Sigmoid colon (tissue), 7 donors: Measurements from ENCODE around the gene ERFE. TPM values are rescaled to one million over a fixed set of nuclear protein-coding genes. Genes with fewer than 3 reads are reported as not detected.
A peak's percentile ranks its signal among the peaks of the same experiment; 100 is the strongest.

Source experiments
- DNase-seq: peaks from one replicate; pipeline ENCODE4 v3.0.0-alpha.2; 2019
- H3K27ac ChIP-seq, 4 donors: fragments of 200-600 bp; sonication (generic); one replicate each; pipeline ENCODE4 v1.5.1; 2016 to 2019; ENCODE audit warnings: mild to moderate bottlenecking in 1 of 4
- H3K27me3 ChIP-seq, 3 donors: fragments of 200-600 bp; sonication (generic); one replicate each; pipeline ENCODE4 v1.5.1; 2019; ENCODE audit warnings: mild to moderate bottlenecking in 1 of 3
- H3K36me3 ChIP-seq, 4 donors: fragments of 200-600 bp; sonication (generic); one replicate each; pipeline ENCODE4 v1.5.1; 2016 to 2019
- H3K4me1 ChIP-seq, 4 donors: fragments of 200-600 bp; sonication (generic); one replicate each; pipeline ENCODE4 v1.5.1; 2017 to 2019
- H3K4me3 ChIP-seq, 4 donors: fragments of 200-600 bp; sonication (generic); one replicate each; pipeline ENCODE4 v1.5.1; 2017 to 2019; ENCODE audit warnings: mild to moderate bottlenecking in 2 of 4, moderate library complexity in 1 of 4
- H3K9me3 ChIP-seq, 4 donors: fragments of 200-600 bp in 3 of 4; sonication (generic) in 3 of 4; one replicate each; pipeline versions ENCODE4 v1.5.1 to v1.6.1; 2013 to 2019
- EP300 ChIP-seq, 4 donors: sonication (generic); formaldehyde crosslinking; IDR thresholded peaks; one replicate each; pipeline ENCODE4 v1.6.1; 2017; ENCODE audit warnings: antibody characterized with exemption in 4 of 4
- POLR2A ChIP-seq, 2 donors: fragments of 450-650 bp; IDR thresholded peaks; one replicate each; pipeline ENCODE4 v1.6.1; 2016; ENCODE audit warnings: antibody characterized with exemption in 2 of 2, mild to moderate bottlenecking in 2 of 2, moderate library complexity in 2 of 2
- POLR2AphosphoS5 ChIP-seq, 4 donors: sonication (generic); formaldehyde crosslinking; IDR thresholded peaks; one replicate each; pipeline ENCODE4 v1.6.1; 2017; ENCODE audit warnings: antibody characterized with exemption in 4 of 4
- WGBS, 2 donors: extraction: QIAGEN DNeasy Blood & Tissue Kit; methylation state at CpG; one replicate each; pipeline ENCODE4 v1.1.7; 2013; 5-methylcytosine and 5-hydroxymethylcytosine counted together
- intact Hi-C: fragments of 100-400 bp; cut with DNase I; formaldehyde crosslinking; loops from one replicate; pipeline ENCODE4 v1.15.1; 2023
- polyA plus RNA-seq, 3 donors: library from polyadenylated mRNA; stranded (reverse); fragments of 200-250 nt; gene quantifications; one replicate each; pipeline ENCODE4 v1.2.3, GENCODE V29; 2013
- total RNA-seq, 4 donors: library from RNA; depleted of rRNA; stranded (reverse); fragments of >200 nt; gene quantifications; one replicate each; pipeline ENCODE4 v1.1.0, GENCODE V29; 2016
- TF ChIP-seq, protein P1 (sequence below), 4 experiments: fragments of 450-650 bp in 3 of 4; fragments of 200-600 bp in 1 of 4; IDR thresholded peaks; one replicate each; pipeline ENCODE4 v1.5.1; 2016 to 2019; ENCODE audit warnings: antibody characterized with exemption in 4 of 4, mild to moderate bottlenecking in 3 of 4, moderate library complexity in 2 of 4
- donor health status: healthy with polysubstance abuse.
- donor health status: Bipolar disorder and iron deficiency.
- donor health status: healthy.

The ERFE gene
- total and polyA plus RNA-seq, 7 donors, result 0.42 to 0.71 (median 0.49) TPM; not detected in 4

DNA sequence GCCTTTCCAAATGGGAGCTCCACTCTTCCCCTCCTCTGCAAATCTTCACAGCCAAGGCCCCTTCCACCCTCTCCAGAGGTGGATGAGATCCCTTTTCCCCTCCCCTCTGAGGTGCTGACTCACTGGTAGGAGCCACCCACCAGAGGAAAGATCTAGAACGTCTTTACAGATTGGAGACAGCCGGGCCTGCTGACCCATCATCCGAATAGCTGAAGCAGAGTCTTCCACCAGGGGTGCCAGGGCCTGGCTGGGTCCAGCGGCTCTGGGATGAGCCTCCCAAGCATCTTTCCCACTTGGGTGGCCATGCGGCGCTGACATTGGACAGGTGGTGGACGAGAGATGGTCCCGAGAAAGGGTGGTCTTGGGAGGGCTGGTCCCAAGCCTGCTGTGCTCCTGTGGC is 9.0 kb downstream of the ERFE start:
- H3K27ac ChIP-seq, result peak overlapping the region in 1 of 4 donors; percentile 55

DNA sequence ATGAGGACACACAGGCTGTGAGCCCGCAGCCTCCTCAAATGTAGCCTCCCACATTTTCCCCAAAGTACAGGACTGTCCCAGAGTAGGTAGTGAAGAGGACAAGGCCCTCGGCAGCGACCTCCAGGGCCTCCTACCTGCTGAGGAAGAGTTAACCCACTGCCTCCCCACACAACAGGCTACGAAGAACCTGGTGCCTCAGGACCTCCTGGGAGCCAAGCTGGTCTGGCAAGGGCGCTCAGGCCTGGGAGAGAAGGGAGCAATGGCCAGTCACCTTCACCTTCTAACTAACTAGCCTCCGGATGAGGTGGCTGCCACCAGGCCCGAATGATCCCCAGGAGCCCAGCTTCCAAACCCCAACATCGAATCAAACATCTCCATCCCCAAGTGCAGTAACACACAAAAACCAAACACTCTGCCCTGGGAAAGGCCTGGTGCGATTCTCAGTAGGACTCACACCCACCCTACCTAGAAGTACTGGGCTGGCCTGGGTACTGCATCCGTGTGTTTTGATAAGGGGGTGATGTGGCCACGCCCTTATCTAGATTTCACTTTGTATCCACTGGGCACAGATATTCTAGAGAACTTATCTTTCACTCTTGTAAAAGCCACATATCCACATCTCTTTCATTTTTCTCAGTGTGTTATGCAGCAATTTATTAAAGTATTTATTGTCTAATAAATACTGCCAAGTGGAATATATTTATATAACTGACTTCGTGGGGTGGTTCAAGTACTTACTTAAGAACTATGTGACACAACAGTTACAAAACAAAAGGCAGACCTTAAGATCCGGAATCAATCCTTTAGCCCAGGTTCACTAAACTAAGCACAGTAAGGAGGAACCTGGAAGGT is 9.7 kb downstream of the ERFE start:
- peaks cover 10 to 56% (median 20%) of the 10 kb centered on the region in 4 donors for H3K36me3 ChIP-seq
- no peak for DNase-seq
- 88 to 91% methylated on average over 13 of the region's 13 CpGs for WGBS, 2 donors

More for the DNA sequence above, 9.0 kb downstream of the ERFE start:
- no peak for TF ChIP-seq EP300 (IDR thresholded peaks at IDR 0.05)
- TF ChIP-seq, protein P1, sequence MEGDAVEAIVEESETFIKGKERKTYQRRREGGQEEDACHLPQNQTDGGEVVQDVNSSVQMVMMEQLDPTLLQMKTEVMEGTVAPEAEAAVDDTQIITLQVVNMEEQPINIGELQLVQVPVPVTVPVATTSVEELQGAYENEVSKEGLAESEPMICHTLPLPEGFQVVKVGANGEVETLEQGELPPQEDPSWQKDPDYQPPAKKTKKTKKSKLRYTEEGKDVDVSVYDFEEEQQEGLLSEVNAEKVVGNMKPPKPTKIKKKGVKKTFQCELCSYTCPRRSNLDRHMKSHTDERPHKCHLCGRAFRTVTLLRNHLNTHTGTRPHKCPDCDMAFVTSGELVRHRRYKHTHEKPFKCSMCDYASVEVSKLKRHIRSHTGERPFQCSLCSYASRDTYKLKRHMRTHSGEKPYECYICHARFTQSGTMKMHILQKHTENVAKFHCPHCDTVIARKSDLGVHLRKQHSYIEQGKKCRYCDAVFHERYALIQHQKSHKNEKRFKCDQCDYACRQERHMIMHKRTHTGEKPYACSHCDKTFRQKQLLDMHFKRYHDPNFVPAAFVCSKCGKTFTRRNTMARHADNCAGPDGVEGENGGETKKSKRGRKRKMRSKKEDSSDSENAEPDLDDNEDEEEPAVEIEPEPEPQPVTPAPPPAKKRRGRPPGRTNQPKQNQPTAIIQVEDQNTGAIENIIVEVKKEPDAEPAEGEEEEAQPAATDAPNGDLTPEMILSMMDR (IDR thresholded peaks at IDR 0.05), result no peak
- TF ChIP-seq POLR2AphosphoS5 (IDR thresholded peaks at IDR 0.05), result no peak
- TF ChIP-seq POLR2A (IDR thresholded peaks at IDR 0.05), result no peak
- H3K27me3 ChIP-seq, result peaks cover 9 to 16% (median 16%) of the 10 kb centered on the region in 3 donors
- intact Hi-C loops, result loop anchor here (5.0 kb wide), 1 partner anchor 310 kb away; the partner anchor contains the start of gene RAMP1
- 84 to 86% methylated on average over 8 of the region's 8 CpGs for WGBS, 2 donors
- no peaks in the 10 kb centered on the region for H3K9me3 ChIP-seq
- H3K4me3 ChIP-seq, result no peak overlapping the region
- peak; percentile 63 for DNase-seq
- peaks cover 3 to 49% (median 13%) of the 10 kb centered on the region in 4 donors for H3K36me3 ChIP-seq
- H3K4me1 ChIP-seq, result peaks cover 0 to 42% (median 38%) of the 10 kb centered on the region in 4 donors

DNA sequence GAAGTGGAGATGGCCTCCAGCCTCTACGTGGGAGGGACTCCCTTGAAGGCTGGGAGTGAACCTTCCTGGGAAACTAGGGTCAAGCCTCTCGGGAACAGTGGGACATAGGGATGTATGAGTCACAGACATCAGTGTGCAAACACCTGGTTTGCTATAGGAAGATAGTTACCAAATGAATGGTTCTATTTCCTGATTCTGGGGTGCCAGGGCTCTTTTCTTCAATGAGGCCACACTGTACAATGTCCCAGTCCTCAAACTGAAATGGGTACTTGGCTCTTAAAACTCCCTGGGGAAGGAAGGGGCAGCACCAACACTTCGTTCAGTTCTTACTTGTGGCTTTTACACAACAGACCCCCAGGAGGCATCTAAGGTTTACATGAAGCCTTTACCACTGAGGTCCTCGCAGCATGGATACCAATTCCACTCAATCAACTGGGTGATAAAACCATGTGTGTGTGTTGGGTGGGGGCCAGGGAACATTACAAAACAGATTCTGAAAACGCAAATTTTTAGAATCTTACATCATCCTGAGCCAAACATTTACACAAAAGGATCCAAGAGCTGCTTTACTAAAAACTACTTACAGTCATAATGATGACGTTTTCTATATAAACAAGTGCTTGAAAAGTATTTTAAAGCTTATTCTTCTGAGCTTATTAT is 10.4 kb downstream of the ERFE start:
- H3K4me1 ChIP-seq, result peaks cover 0 to 33% (median 29%) of the 10 kb centered on the region in 4 donors
- 67 to 70% methylated on average over 6 of the region's 6 CpGs for WGBS, 2 donors
- H3K27ac ChIP-seq, result peak overlapping the region; percentile 4 to 76 (median 72)
- H3K4me3 ChIP-seq, result no peak overlapping the region
- peak; percentile 84 for DNase-seq
- H3K9me3 ChIP-seq, result no peaks in the 10 kb centered on the region
- peaks cover 17 to 64% (median 24%) of the 10 kb centered on the region in 4 donors for H3K36me3 ChIP-seq
- TF ChIP-seq EP300 (IDR thresholded peaks at IDR 0.05), result no peak
- peak in 1 of 4 donors; percentile 37 for TF ChIP-seq POLR2AphosphoS5 (IDR thresholded peaks at IDR 0.05)
- TF ChIP-seq, protein P1 (IDR thresholded peaks at IDR 0.05), result no peak
- peaks cover 1 to 2% (median 2%) of the 10 kb centered on the region in 3 donors for H3K27me3 ChIP-seq
- intact Hi-C loops, result loop anchor here (5.0 kb wide), 1 partner anchor 312 kb away; the partner anchor contains the start of gene RAMP1

More for the DNA sequence above, 9.7 kb downstream of the ERFE start:
- H3K9me3 ChIP-seq, result no peaks in the 10 kb centered on the region
- H3K4me3 ChIP-seq, result no peak overlapping the region
- H3K27me3 ChIP-seq, result peaks cover 9 to 10% (median 10%) of the 10 kb centered on the region in 3 donors
- TF ChIP-seq POLR2AphosphoS5 (IDR thresholded peaks at IDR 0.05), result no peak
- TF ChIP-seq, protein P1 (IDR thresholded peaks at IDR 0.05), result no peak
- peaks cover 0 to 40% (median 36%) of the 10 kb centered on the region in 4 donors for H3K4me1 ChIP-seq
- intact Hi-C loops, result loop anchor here (5.0 kb wide), 1 partner anchor 311 kb away; the partner anchor contains the start of gene RAMP1
- peak overlapping the region; percentile 23 to 76 (median 65) for H3K27ac ChIP-seq

DNA sequence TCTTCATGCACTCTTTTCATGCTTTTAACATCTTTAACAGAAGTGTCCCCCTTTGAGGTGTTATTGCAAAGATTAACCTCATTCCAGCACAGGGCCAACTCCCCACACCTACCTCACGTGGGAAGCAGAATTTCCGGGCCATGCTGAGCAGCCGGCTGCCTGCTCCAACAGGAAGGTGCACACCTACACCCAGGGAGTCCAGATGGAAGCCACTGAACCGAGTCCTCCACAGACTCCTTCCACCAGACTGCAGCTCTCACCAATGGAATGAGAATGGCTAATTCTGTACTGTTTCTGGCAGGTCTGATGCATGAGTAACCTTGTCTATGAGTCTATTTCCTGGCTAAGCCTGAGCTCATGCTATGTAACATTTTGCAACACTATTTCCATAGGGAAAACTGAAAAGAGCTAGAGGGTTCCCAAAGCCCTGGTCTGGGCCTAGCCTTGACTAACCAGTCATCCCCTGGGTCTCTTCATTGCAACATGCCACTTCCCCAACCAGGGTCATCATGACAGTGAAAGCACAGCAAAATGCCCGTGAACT is 11.0 kb downstream of the ERFE start:
- H3K27me3 ChIP-seq, result no peaks in the 10 kb centered on the region
- no peaks in the 10 kb centered on the region for H3K9me3 ChIP-seq
- 80 to 82% methylated on average over 5 of the region's 5 CpGs for WGBS, 2 donors
- no peak for DNase-seq
- H3K27ac ChIP-seq, result peak overlapping the region; percentile 4 to 76 (median 72)
- TF ChIP-seq, protein P1 (IDR thresholded peaks at IDR 0.05), result no peak
- TF ChIP-seq POLR2AphosphoS5 (IDR thresholded peaks at IDR 0.05) (peak in 1 of 4 donors; percentile 46), EP300 (IDR thresholded peaks at IDR 0.05) (peak in 1 of 4 donors; percentile 5), POLR2A (IDR thresholded peaks at IDR 0.05) (no peak)
- peaks cover 19 to 70% (median 27%) of the 10 kb centered on the region in 4 donors for H3K36me3 ChIP-seq
- intact Hi-C loops, result loop anchor here (5.0 kb wide), 1 partner anchor 312 kb away; the partner anchor contains the start of gene RAMP1
- peaks cover 0 to 31% (median 28%) of the 10 kb centered on the region in 4 donors for H3K4me1 ChIP-seq
- no peak overlapping the region for H3K4me3 ChIP-seq
